Endothelial cell of umbilical vein (primary cell): ENCODE data around the gene HOOK2. TPM values are rescaled to one million over a fixed set of nuclear protein-coding genes. Genes with fewer than 3 reads are reported as not detected.
A peak's percentile ranks its signal among the peaks of the same experiment; 100 is the strongest.

Experiments
- BruUV-seq: library from RNA; stranded (reverse); fragments of 400-500 nt; replicated peaks from 2 replicates; lab custom pipeline; 2021; lab: Mats Ljungman, UMichigan
- CTCF ChIA-PET: fragments of 300-600, 350-600 bp; sonication (Branson Sonifier 250); formaldehyde crosslinking; loops from one replicate; lab custom pipeline; 2021; ENCODE audit warnings: antibody characterized with exemption, inconsistent platforms; lab: Charles Lee
- POLR2A ChIA-PET: fragments of 300-600, 350-600 bp; sonication (Branson Sonifier 250); formaldehyde crosslinking; loops from one replicate; lab custom pipeline; 2021; ENCODE audit warnings: antibody characterized with exemption, inconsistent platforms; lab: Charles Lee
- DNase-seq: peaks from one replicate; pipeline ENCODE4 v3.0.0-alpha.2; 2011; ENCODE audit warnings: low read depth, low spot score
- FAIRE-seq: peaks from 2 replicates; lab custom pipeline; 2011; peaks lifted over from hg19 to GRCh38; lab: Jason Lieb, UNC
- H2AFZ ChIP-seq: 2 replicates; pipeline ENCODE4 v1.6.0; 2012; ENCODE audit warnings: low read depth, low read length, control low read depth, inconsistent platforms
- H3K27ac ChIP-seq: 2 replicates; pipeline ENCODE4 v1.5.1; 2011; ENCODE audit warnings: low read depth, mild to moderate bottlenecking, control low read depth, low read length, moderate library complexity; ENCODE audit not compliant: insufficient read depth
- H3K27me3 ChIP-seq, 2 experiments: 2 replicates each; pipeline versions ENCODE4 v1.6.0 to v1.6.1; 2011; ENCODE audit warnings: low read length in 2 of 2, mixed read lengths in 1 of 2; ENCODE audit not compliant: control insufficient read depth in 2 of 2, insufficient read depth in 2 of 2
- H3K36me3 ChIP-seq, 2 experiments: 2 replicates in 1 of 2; 3 replicates in 1 of 2; pipeline ENCODE4 v1.5.1; 2011; ENCODE audit warnings: low read length in 2 of 2, mild to moderate bottlenecking in 1 of 2, moderate library complexity in 1 of 2; ENCODE audit not compliant: control insufficient read depth in 2 of 2, insufficient read depth in 2 of 2; ENCODE audit errors: extremely low read depth in 1 of 2
- H3K4me1 ChIP-seq: 3 replicates; pipeline ENCODE4 v1.5.1; 2011; ENCODE audit warnings: mild to moderate bottlenecking, low read length; ENCODE audit not compliant: control insufficient read depth, insufficient read depth; ENCODE audit errors: extremely low read depth
- H3K4me2 ChIP-seq: 2 replicates; pipeline ENCODE4 v1.6.1; 2011; ENCODE audit warnings: low read length, control low read depth, mixed read lengths; ENCODE audit not compliant: insufficient read depth
- H3K4me3 ChIP-seq, 3 experiments: fragments of 200-600 bp in 1 of 3; sonication (generic), shearing (Covaris generic) in 1 of 3; replicated peaks in 1 of 3; 2 replicates each; pipeline ENCODE4 v1.5.1; 2011 to 2016; ENCODE audit warnings: control low read depth in 3 of 3, low read length in 3 of 3, mild to moderate bottlenecking in 2 of 3, inconsistent platforms in 1 of 3, low read depth in 1 of 3, moderate library complexity in 1 of 3; ENCODE audit not compliant: insufficient read depth in 1 of 3
- H3K79me2 ChIP-seq: 2 replicates; pipeline ENCODE4 v1.6.0; 2012; ENCODE audit warnings: low read length, inconsistent platforms; ENCODE audit not compliant: control insufficient read depth, insufficient read depth
- H3K9ac ChIP-seq: replicated peaks from 2 replicates; pipeline ENCODE3; 2011; ENCODE audit warnings: low read length, control low read depth; ENCODE audit not compliant: insufficient read depth; ENCODE audit errors: extremely low read depth
- H3K9me1 ChIP-seq: replicated peaks from 3 replicates; pipeline ENCODE4 v1.6.0; 2011; ENCODE audit warnings: mild to moderate bottlenecking, low read length; ENCODE audit not compliant: control insufficient read depth, insufficient read depth; ENCODE audit errors: extremely low read depth
- H3K9me3 ChIP-seq: replicated peaks from 2 replicates; pipeline ENCODE4 v1.5.1; 2012; ENCODE audit warnings: low read length, inconsistent platforms; ENCODE audit not compliant: control insufficient read depth, insufficient read depth
- H4K20me1 ChIP-seq: replicated peaks from 2 replicates; pipeline ENCODE3; 2011; ENCODE audit warnings: mild to moderate bottlenecking, low read length; ENCODE audit not compliant: control insufficient read depth, insufficient read depth; ENCODE audit errors: extremely low read depth
- FOS ChIP-seq: IDR thresholded peaks from 2 replicates; pipeline ENCODE4 v1.6.1; 2011; ENCODE audit warnings: mild to moderate bottlenecking, low read length, moderate library complexity, borderline replicate concordance; ENCODE audit not compliant: insufficient read depth
- JUN ChIP-seq: IDR thresholded peaks from 2 replicates; pipeline ENCODE4 v1.6.1; 2011; ENCODE audit warnings: borderline replicate concordance, low read depth; ENCODE audit not compliant: insufficient read length, insufficient read depth
- POLR2A ChIP-seq: IDR thresholded peaks from 2 replicates; pipeline ENCODE4 v1.6.1; 2012; ENCODE audit warnings: low read depth, mild to moderate bottlenecking, control low read depth, low read length
- POLR2AphosphoS5 ChIP-seq: IDR thresholded peaks from 2 replicates; pipeline ENCODE4 v1.6.1; 2012; ENCODE audit warnings: low read depth, mild to moderate bottlenecking, control low read depth, low read length, moderate library complexity; ENCODE audit not compliant: insufficient read depth
- dilution Hi-C: fragments of 300-500 bp; cut with MboI; formaldehyde crosslinking; loops from one replicate; pipeline ENCODE4 v1.15.0; 2019; ENCODE audit warnings: low sequenced_read_pairs; ENCODE audit not compliant: extremely low pct_ligation_motif_present
- intact Hi-C: fragments of 100-400 bp; cut with micrococcal nuclease; formaldehyde crosslinking; loops from one replicate; pipeline ENCODE4 v1.10.0; 2022
- polyA plus RNA-seq, 4 experiments: library from polyadenylated mRNA; depleted of rRNA in 3 of 4; stranded (reverse) in 3 of 4; unstranded in 1 of 4; fragments of >200 nt; gene quantifications; 2 replicates each; pipeline versions ENCODE4 v1.2.1 to v1.2.3, GENCODE V29; 2011 to 2012; ENCODE audit warnings: missing spikeins in 1 of 4
- total RNA-seq: library from RNA; stranded (reverse); gene quantifications from 2 replicates; pipeline ENCODE4 v1.2.3, GENCODE V29; 2021
- TF ChIP-seq, protein P1 (sequence below), 2 donors: IDR thresholded peaks; 1 replicate in 1 of 2; 2 replicates in 1 of 2; pipeline ENCODE4 v1.5.1; 2011; ENCODE audit warnings: low read length in 2 of 2, mild to moderate bottlenecking in 2 of 2, moderate library complexity in 2 of 2, control low read depth in 1 of 2, inconsistent platforms in 1 of 2, low read depth in 1 of 2; ENCODE audit not compliant: insufficient read depth in 1 of 2; ENCODE audit errors: extremely low read depth in 1 of 2

HOOK2 gene
- total and polyA plus RNA-seq, 2 donors (not counting 3 experiments of a cell fraction or from before 2014, with no cell fraction given), result 8.0 to 17.3 TPM

DNA sequence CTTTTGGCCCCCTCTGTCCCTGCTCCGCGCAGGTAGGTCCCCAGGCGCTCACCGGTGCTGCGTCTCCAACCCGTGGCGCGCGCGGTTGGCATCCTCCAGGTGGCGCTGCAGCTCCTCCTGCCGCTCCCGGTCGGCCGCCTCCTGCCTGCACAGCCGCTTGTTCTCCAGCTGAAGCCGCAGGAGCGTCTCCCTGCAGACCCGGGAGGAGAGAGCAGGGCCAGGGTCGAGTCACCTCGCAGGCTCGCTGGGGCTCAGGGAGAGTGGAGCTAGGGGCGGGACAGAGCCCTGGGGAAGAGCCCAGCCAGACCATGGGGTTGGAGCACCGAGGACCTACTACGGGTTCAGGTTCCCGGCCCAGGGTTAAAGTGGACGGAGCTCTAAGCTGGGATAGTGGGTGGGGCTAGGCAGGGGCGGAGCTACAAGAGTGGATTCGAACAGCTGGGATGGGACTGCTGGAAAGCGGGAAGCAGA, 9.3 kb downstream of the HOOK2 start:
- Histone ChIP-seq H3K9ac (no peak overlapping the region), H3K27ac (no peak overlapping the region), H4K20me1 (no peaks in the 10 kb centered on the region), H3K4me1 (no peaks in the 10 kb centered on the region), H3K27me3 (no peaks in the 10 kb centered on the region), H3K4me3 (peak overlapping the region in 2 of 3 experiments; percentile 34 to 44), H3K36me3 (no peaks in the 10 kb centered on the region), H2AFZ (no peak overlapping the region), H3K4me2 (no peak overlapping the region), H3K79me2 (no peaks in the 10 kb centered on the region), H3K9me1 (no peaks in the 10 kb centered on the region), H3K9me3 (no peaks in the 10 kb centered on the region)
- CTCF ChIA-PET, result interaction anchor here (0.6 to 12.6 kb wide), 27 partner anchors 9 to 116 kb away, joined by 3 to 524 read pairs (median 6); partner anchors contain the start of genes BEST2, DNASE2, FBXW9 and GET3
- dilution Hi-C loops, result no loop called here
- no TSS peak for BruUV-seq
- TF ChIP-seq POLR2A (no peak), JUN (no peak), POLR2AphosphoS5 (no peak), FOS (no peak)
- TF ChIP-seq, protein P1, sequence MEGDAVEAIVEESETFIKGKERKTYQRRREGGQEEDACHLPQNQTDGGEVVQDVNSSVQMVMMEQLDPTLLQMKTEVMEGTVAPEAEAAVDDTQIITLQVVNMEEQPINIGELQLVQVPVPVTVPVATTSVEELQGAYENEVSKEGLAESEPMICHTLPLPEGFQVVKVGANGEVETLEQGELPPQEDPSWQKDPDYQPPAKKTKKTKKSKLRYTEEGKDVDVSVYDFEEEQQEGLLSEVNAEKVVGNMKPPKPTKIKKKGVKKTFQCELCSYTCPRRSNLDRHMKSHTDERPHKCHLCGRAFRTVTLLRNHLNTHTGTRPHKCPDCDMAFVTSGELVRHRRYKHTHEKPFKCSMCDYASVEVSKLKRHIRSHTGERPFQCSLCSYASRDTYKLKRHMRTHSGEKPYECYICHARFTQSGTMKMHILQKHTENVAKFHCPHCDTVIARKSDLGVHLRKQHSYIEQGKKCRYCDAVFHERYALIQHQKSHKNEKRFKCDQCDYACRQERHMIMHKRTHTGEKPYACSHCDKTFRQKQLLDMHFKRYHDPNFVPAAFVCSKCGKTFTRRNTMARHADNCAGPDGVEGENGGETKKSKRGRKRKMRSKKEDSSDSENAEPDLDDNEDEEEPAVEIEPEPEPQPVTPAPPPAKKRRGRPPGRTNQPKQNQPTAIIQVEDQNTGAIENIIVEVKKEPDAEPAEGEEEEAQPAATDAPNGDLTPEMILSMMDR (IDR thresholded peaks at IDR 0.05; ENCODE audit: extremely low read depth in 1 of 2, insufficient read depth in 1 of 2, low read depth in 1 of 2, low read length in 2 of 2), result peak; percentile 32 to 95
- FAIRE-seq (no peak), DNase-seq (peak; percentile 88)
- intact Hi-C loops, result loop anchor here (1.0 kb wide), 2 partner anchors 30 to 81 kb away; no protein-coding TSS in a partner anchor
- POLR2A ChIA-PET, result interaction anchor here (0.5 to 1.2 kb wide), 4 partner anchors 10 to 32 kb away, joined by 4 to 13 read pairs (median 4); partner anchors contain the start of gene JUNB
